ENCODE results near the gene PPM1F. TPM values are rescaled to one million over a fixed set of nuclear protein-coding genes. Genes with fewer than 3 reads are reported as not detected.

Gene PPM1F
- total RNA-seq, 4 donors from 2014 or later, result 13.8 to 28.9 (median 21.0) TPM

DNA sequence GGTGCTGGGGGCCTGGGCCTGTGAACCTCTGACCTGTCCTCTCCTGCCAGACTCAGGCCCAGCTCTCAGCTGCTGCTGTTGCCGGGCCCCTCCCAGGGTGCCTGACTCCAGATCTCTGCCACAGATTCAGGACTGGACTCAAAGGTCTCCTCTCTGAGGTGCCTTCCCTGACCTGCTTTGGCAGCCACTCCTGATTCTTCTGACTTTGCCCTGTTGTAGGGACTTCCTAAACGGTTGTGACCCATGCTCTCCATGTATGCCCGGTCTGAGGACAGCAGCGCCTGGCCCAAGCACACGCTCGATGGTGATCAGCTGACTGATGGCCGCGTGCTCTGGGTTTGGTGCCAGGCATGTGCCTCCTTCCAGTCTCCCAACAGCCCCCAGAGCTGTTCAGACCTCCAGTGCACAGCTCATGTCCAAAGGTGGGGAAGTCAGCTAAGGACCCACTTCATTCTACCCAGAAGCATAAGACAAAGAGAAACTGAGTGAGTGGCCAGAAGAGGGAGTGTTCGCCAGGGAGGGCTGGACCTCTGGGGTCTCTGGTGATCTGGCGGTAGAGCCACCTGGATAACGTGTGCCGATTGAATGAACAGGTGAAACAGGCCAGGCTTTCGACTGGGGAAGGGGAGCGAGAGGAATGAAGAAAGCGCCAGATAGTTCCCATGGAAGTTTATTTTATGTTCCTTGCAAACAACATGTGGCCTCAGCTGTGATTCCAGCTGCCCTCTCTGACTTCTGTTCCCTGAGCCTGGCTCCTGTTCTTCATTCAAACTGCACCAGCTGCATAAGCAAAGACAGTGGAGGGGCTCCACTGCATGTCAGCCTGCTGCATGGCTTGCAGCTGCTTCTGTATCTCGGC lies 38.0 kb upstream of the PPM1F start:
- Histone ChIP-seq H3K4me3 (no peak overlapping the region), H3K4me1 (no peaks in the 10 kb centered on the region), H3K27me3 (no peaks in the 10 kb centered on the region), H3K27ac (no peak overlapping the region), H3K36me3 (no peaks in the 10 kb centered on the region), H3K9me3 (no peaks in the 10 kb centered on the region)
- DNase-seq, result no peak
- TF ChIP-seq, protein P1, sequence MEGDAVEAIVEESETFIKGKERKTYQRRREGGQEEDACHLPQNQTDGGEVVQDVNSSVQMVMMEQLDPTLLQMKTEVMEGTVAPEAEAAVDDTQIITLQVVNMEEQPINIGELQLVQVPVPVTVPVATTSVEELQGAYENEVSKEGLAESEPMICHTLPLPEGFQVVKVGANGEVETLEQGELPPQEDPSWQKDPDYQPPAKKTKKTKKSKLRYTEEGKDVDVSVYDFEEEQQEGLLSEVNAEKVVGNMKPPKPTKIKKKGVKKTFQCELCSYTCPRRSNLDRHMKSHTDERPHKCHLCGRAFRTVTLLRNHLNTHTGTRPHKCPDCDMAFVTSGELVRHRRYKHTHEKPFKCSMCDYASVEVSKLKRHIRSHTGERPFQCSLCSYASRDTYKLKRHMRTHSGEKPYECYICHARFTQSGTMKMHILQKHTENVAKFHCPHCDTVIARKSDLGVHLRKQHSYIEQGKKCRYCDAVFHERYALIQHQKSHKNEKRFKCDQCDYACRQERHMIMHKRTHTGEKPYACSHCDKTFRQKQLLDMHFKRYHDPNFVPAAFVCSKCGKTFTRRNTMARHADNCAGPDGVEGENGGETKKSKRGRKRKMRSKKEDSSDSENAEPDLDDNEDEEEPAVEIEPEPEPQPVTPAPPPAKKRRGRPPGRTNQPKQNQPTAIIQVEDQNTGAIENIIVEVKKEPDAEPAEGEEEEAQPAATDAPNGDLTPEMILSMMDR (IDR thresholded peaks at IDR 0.05), result no peak
- TF ChIP-seq POLR2A (IDR thresholded peaks at IDR 0.05), result no peak

DNA sequence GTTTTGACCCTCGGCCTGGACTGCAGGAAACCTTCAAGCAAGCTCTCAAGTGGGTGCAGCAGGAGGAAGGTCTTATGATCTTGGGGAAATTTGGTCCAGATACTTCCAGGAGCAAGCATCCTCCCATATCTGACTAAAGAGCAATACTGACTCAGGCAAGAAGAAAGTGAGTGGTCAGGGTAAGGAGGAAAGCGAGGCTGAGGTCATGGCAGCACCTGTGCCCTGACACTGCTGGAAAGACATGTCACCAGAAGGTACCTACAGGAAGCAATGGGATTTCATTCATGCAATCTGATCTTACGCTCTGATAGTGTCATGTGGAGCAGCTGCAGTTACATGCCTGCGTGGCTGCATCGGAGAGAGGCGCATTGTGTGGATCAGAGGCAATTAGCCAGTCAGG lies 36.4 kb upstream of the PPM1F start:
- Histone ChIP-seq H3K27ac (no peak overlapping the region), H3K4me1 (no peaks in the 10 kb centered on the region), H3K27me3 (no peaks in the 10 kb centered on the region), H3K4me3 (no peak overlapping the region), H3K9me3 (no peaks in the 10 kb centered on the region), H3K36me3 (no peaks in the 10 kb centered on the region)
- DNase-seq, result no peak
- TF ChIP-seq, protein P1 (IDR thresholded peaks at IDR 0.05), result no peak
- no peak for TF ChIP-seq POLR2A (IDR thresholded peaks at IDR 0.05)

DNA sequence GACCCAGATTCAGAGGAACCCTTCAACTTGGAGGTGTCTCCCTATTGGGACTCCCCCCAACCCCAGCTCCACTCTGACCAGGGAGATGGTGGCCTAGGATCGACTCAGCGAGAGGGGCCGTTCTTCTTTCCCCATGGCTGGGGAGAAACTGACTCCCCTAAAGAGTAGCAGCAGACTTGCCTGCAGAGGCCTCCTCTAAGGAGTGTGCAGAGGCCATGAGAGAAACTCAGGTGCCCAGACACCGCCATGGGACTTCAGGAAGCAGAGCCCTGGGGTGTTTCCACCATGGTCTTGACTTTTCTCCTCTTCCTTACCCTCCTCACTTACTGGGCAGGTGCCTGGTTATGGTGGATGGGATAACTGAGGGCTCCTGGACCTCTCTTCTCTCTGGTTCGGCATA lies 32.6 kb upstream of the PPM1F start:
- Histone ChIP-seq H3K4me3 (no peak overlapping the region), H3K27me3 (no peaks in the 10 kb centered on the region), H3K36me3 (no peaks in the 10 kb centered on the region), H3K9me3 (no peaks in the 10 kb centered on the region), H3K27ac (no peak overlapping the region), H3K4me1 (peaks cover 0 to 11% (median 4%) of the 10 kb centered on the region in 4 donors)
- TF ChIP-seq, protein P1 (IDR thresholded peaks at IDR 0.05), result no peak
- no peak for TF ChIP-seq POLR2A (IDR thresholded peaks at IDR 0.05)
- DNase-seq, result no peak

DNA sequence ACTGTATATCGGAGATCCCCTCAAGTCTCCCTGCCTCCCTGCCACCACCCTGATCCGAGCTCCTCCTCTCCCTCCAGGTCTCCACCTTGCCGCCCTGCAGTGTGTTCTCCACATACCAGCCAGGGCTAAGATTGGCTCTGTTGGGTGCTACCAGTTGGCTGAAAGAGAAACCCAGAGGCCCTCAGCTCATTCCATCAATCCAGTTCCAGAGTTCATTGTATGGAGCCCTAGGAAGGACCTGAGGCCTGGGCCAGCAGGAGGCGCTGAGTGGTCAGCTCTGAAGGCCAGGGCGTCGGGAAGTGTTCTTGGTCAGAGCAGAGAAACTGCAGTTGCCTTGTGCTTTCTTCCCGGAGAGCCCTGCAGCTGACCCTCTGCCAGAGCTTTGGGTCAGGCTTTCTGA lies 32.1 kb upstream of the PPM1F start:
- Histone ChIP-seq H3K27ac (no peak overlapping the region), H3K36me3 (no peaks in the 10 kb centered on the region), H3K27me3 (no peaks in the 10 kb centered on the region), H3K9me3 (no peaks in the 10 kb centered on the region), H3K4me3 (no peak overlapping the region), H3K4me1 (peaks cover 0 to 11% (median 4%) of the 10 kb centered on the region in 4 donors)
- no peak for TF ChIP-seq POLR2A (IDR thresholded peaks at IDR 0.05)
- TF ChIP-seq, protein P1 (IDR thresholded peaks at IDR 0.05), result peak in 1 of 6 experiments; percentile 12
- DNase-seq, result no peak

DNA sequence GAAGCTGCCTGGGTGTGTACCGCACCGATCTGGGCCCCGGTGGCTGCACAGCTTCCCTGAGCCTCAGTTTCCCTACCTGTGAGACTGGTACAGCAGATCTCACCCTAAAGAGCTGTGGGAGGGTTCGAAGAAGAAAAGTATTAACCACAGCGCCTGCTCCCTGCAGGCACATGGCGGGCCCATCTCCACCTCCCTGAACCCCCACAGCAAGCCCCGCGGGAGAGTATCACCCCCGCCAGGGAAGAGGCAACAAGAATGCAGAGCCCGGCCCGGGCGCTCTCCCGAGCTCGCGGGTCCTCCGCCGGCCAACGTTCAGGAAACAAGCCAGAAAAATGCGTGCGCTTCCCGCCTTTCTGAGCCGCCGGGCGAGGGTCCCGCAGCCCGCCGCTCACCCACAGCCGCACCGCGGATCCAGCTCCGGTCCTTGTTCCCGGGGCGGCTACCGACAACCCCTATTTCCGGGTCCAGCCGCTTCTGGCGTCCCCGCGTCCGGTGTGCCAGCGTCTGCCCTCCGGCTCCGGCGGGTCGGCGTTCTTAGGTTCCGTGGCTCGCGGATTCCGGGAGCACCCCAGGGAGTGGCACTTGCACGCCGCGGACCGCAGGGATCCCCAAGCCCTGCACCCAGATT lies 29.8 kb upstream of the PPM1F start, which contains the start of gene TOP3B:
TSS of gene TOP3B (minus strand) at position 450 of the 628 bp plus-strand sequence. CDS start 7,078 bp downstream, outside the sequence.
- peaks cover 0 to 11% (median 4%) of the 10 kb centered on the region in 4 donors for H3K4me1 ChIP-seq
- no peaks in the 10 kb centered on the region for H3K9me3 ChIP-seq
- TF ChIP-seq, protein P1 (IDR thresholded peaks at IDR 0.05), result no peak
- TF ChIP-seq POLR2A (IDR thresholded peaks at IDR 0.05), result peak; percentile 23 to 49
- peak; percentile 77 to 90 (median 88) for DNase-seq
- no peaks in the 10 kb centered on the region for H3K36me3 ChIP-seq
- peak within 1 kb of the TSS; percentile 66 to 82 (median 80) for H3K27ac ChIP-seq
- H3K27me3 ChIP-seq, result no peaks in the 10 kb centered on the region
- peak within 1 kb of the TSS; percentile 81 to 98 (median 92) for H3K4me3 ChIP-seq

Measured in Peyer's patch (tissue), 4 donors.